CD4-positive, alpha-beta memory T cell (primary cell): ENCODE measurements around the gene VEGFA. TPM values are rescaled to one million over a fixed set of nuclear protein-coding genes. Genes with fewer than 3 reads are reported as not detected.

Source experiments
- CTCF ChIA-PET: fragments of 350-600 bp; sonication (Branson Sonifier 250); formaldehyde crosslinking; loops from one replicate; lab custom pipeline; 2021; ENCODE audit warnings: inconsistent platforms; ENCODE audit not compliant: partially characterized antibody; lab: Charles Lee
- POLR2A ChIA-PET: fragments of 350-600 bp; sonication (Branson Sonifier 250); formaldehyde crosslinking; loops from one replicate; lab custom pipeline; 2021; ENCODE audit not compliant: partially characterized antibody; lab: Charles Lee
- DNase-seq, 5 donors: peaks; one replicate each; pipeline versions ENCODE4 v3.0.0 to v3.0.0-alpha.2; 2020 to 2022; ENCODE audit warnings: mixed read lengths in 1 of 5
- H3K27ac ChIP-seq: one replicate; pipeline ENCODE4 v1.7.0; 2013; ENCODE audit warnings: low read depth, low read length
- H3K27me3 ChIP-seq: 2 replicates; pipeline ENCODE4 v1.7.0; 2013; ENCODE audit warnings: mild to moderate bottlenecking, low read length, moderate library complexity; ENCODE audit not compliant: insufficient read depth
- H3K36me3 ChIP-seq: 2 replicates; pipeline ENCODE4 v1.7.0; 2013; ENCODE audit warnings: mild to moderate bottlenecking, low read length, moderate library complexity; ENCODE audit not compliant: insufficient read depth
- H3K4me1 ChIP-seq: 2 replicates; pipeline ENCODE4 v1.7.0; 2013; ENCODE audit warnings: mild to moderate bottlenecking, low read length, moderate library complexity; ENCODE audit not compliant: insufficient read depth
- H3K4me3 ChIP-seq, 2 donors: one replicate each; pipeline ENCODE4 v1.7.0; 2013; ENCODE audit warnings: low read length in 2 of 2, mild to moderate bottlenecking in 1 of 2
- H3K9me3 ChIP-seq, 2 donors: one replicate each; pipeline ENCODE4 v1.7.0; 2013; ENCODE audit warnings: low read length in 2 of 2, control low read depth in 1 of 2; ENCODE audit not compliant: control insufficient read depth in 1 of 2
- H3K27ac Mint-ChIP-seq, 7 donors: one replicate each; pipeline ENCODE4 v1.8.0; 2020 to 2021; ENCODE audit warnings: mixed read lengths in 7 of 7, mild to moderate bottlenecking in 6 of 7, inconsistent platforms in 3 of 7, moderate library complexity in 3 of 7
- H3K27me3 Mint-ChIP-seq, 2 donors: one replicate each; pipeline ENCODE4 v1.8.0; 2020 to 2021; ENCODE audit warnings: mixed read lengths in 2 of 2
- H3K36me3 Mint-ChIP-seq, 2 donors: one replicate each; pipeline ENCODE4 v1.8.0; 2020 to 2021; ENCODE audit warnings: mixed read lengths in 2 of 2, inconsistent platforms in 1 of 2, mild to moderate bottlenecking in 1 of 2
- H3K4me1 Mint-ChIP-seq, 4 donors: one replicate each; pipeline ENCODE4 v1.8.0; 2020 to 2021; ENCODE audit warnings: mixed read lengths in 4 of 4, mild to moderate bottlenecking in 1 of 4
- H3K4me3 Mint-ChIP-seq, 8 donors: one replicate each; pipeline ENCODE4 v1.8.0; 2020 to 2021; ENCODE audit warnings: mixed read lengths in 8 of 8, mild to moderate bottlenecking in 7 of 8, moderate library complexity in 6 of 8, inconsistent platforms in 3 of 8
- H3K9me3 Mint-ChIP-seq, 8 donors: one replicate each; pipeline ENCODE4 v1.8.0; 2020 to 2021; ENCODE audit warnings: mixed read lengths in 8 of 8, mild to moderate bottlenecking in 5 of 8, inconsistent platforms in 3 of 8, moderate library complexity in 1 of 8
- intact Hi-C: fragments of 100-400 bp; cut with micrococcal nuclease; formaldehyde crosslinking; loops from one replicate; pipeline ENCODE4 v1.15.1; 2023
- polyA plus RNA-seq, 2 donors: library from polyadenylated mRNA; unstranded; fragments of 300-500 nt; fragmentation: Illumina TruSeq; gene quantifications; one replicate each; pipeline ENCODE4 v1.2.3, GENCODE V29; 2021
- total RNA-seq, 2 experiments: library from RNA; stranded (reverse); gene quantifications; one replicate each; pipeline ENCODE4 v1.2.3, GENCODE V29; 2021

The VEGFA gene
- total and polyA plus RNA-seq, 4 experiments from 2014 or later: 0.29 to 1.1 TPM; not detected in 2

GRCh38 chr6:43758617-43759050 lies 11.4 kb upstream of the VEGFA start:
- no peak overlapping the region for H3K4me3 ChIP-seq
- Mint-ChIP-seq H3K27ac (no peak overlapping the region), H3K4me3 (no peak overlapping the region), H3K4me1 (no peaks in the 10 kb centered on the region), H3K9me3 (peaks cover 0 to 2% (median 0%) of the 10 kb centered on the region in 8 donors), H3K36me3 (no peaks in the 10 kb centered on the region), H3K27me3 (peaks cover 1 to 6% of the 10 kb centered on the region in 2 donors)
- no peaks in the 10 kb centered on the region for H3K27me3 ChIP-seq
- ChIA-PET POLR2A (no interaction called here), CTCF (interaction anchor here (0.8 to 1.1 kb wide), 4 partner anchors 10 to 93 kb away, joined by 3 to 7 read pairs (median 4); partner anchors contain the start of gene VEGFA)
- DNase-seq: no peak
- no peak overlapping the region for H3K27ac ChIP-seq
- H3K4me1 ChIP-seq: no peaks in the 10 kb centered on the region
- intact Hi-C loops: no loop called here
- H3K36me3 ChIP-seq: no peaks in the 10 kb centered on the region
- no peaks in the 10 kb centered on the region for H3K9me3 ChIP-seq

DNA sequence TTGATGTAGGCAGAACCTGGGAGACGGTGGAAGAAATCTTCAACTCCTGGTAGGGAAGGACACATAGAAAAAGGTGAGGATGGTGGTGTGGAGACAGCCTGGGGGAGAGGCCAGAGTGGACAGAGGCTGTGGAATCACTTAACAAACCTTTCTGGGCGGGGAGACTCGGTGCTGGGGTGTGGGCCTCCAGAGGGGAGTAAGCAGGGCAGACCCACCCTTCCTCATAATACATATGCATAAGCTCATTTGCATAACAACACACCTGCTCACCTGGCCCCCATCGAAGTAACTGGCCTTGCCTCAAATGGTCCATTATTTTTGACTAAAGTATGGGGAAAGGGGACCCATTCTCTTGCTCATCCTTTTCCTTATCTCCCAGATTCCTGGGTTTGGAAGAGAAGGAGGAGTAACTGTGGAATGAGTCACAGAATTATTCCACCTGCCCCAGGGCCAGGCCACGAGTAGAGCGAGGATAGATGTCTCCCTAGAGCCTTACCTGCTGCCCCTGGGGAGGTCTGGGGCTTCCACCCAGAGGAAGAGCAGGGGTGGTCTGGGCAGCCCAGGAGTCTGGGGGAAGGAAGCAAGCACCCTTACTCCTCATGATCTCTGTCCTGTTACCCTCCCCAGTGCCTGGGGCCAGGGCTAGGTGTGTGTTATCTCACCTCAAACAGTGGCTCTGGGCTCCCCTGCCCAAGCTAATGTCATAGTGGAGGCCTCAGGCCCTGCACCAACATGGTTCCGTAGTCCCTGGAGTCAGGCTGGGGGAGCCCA lies 10.7 kb upstream of the VEGFA start:
- ChIA-PET POLR2A (no interaction called here), CTCF (interaction anchor here (0.8 to 1.6 kb wide), 5 partner anchors 10 to 94 kb away, joined by 3 to 12 read pairs (median 4); partner anchors contain the start of gene VEGFA)
- no peak overlapping the region for H3K27ac Mint-ChIP-seq
- Histone ChIP-seq H3K9me3 (no peaks in the 10 kb centered on the region), H3K4me3 (no peak overlapping the region), H3K36me3 (no peaks in the 10 kb centered on the region), H3K27ac (no peak overlapping the region), H3K27me3 (no peaks in the 10 kb centered on the region), H3K4me1 (no peaks in the 10 kb centered on the region)
- H3K4me1 Mint-ChIP-seq: no peaks in the 10 kb centered on the region
- no peak for DNase-seq
- intact Hi-C loops: no loop called here
- no peak overlapping the region for H3K4me3 Mint-ChIP-seq
- peaks cover 1 to 6% of the 10 kb centered on the region in 2 donors for H3K27me3 Mint-ChIP-seq
- H3K36me3 Mint-ChIP-seq: no peaks in the 10 kb centered on the region
- peaks cover 0 to 2% (median 0%) of the 10 kb centered on the region in 8 donors for H3K9me3 Mint-ChIP-seq

GRCh38 chr6:43759907-43760206 lies 10.2 kb upstream of the VEGFA start:
- no peaks in the 10 kb centered on the region for H3K36me3 Mint-ChIP-seq
- intact Hi-C loops: no loop called here
- peaks cover 0 to 2% (median 0%) of the 10 kb centered on the region in 8 donors for H3K9me3 Mint-ChIP-seq
- no peaks in the 10 kb centered on the region for H3K4me1 Mint-ChIP-seq
- H3K4me3 ChIP-seq: no peak overlapping the region
- no peaks in the 10 kb centered on the region for H3K36me3 ChIP-seq
- no peaks in the 10 kb centered on the region for H3K4me1 ChIP-seq
- no peaks in the 10 kb centered on the region for H3K9me3 ChIP-seq
- H3K27me3 Mint-ChIP-seq: peaks cover 1 to 6% of the 10 kb centered on the region in 2 donors
- H3K27me3 ChIP-seq: no peaks in the 10 kb centered on the region
- no peak overlapping the region for H3K27ac ChIP-seq
- no peak for DNase-seq
- no peak overlapping the region for H3K27ac Mint-ChIP-seq
- no peak overlapping the region for H3K4me3 Mint-ChIP-seq
- CTCF ChIA-PET: interaction anchor here (1.0 to 1.6 kb wide), 2 partner anchors 10 to 36 kb away, joined by 4 to 12 read pairs; partner anchors contain the start of gene VEGFA
- POLR2A ChIA-PET: no interaction called here

- ChIA-PET CTCF (interaction anchor here (1.0 to 1.6 kb wide), 2 partner anchors 9 to 36 kb away, joined by 4 to 12 read pairs; partner anchors contain the start of gene VEGFA), POLR2A (no interaction called here)
- Histone ChIP-seq H3K27me3 (no peaks in the 10 kb centered on the region), H3K4me3 (no peak overlapping the region), H3K36me3 (no peaks in the 10 kb centered on the region), H3K9me3 (no peaks in the 10 kb centered on the region), H3K27ac (no peak overlapping the region), H3K4me1 (no peaks in the 10 kb centered on the region)
- no peak for DNase-seq
- intact Hi-C loops: no loop called here
- Mint-ChIP-seq H3K27me3 (peaks cover 1 to 7% of the 10 kb centered on the region in 2 donors), H3K4me1 (no peaks in the 10 kb centered on the region), H3K27ac (no peak overlapping the region), H3K9me3 (peaks cover 0 to 2% (median 0%) of the 10 kb centered on the region in 8 donors), H3K36me3 (no peaks in the 10 kb centered on the region), H3K4me3 (no peak overlapping the region)
Measured at GRCh38 chr6:43760210-43761168, 9.5 kb upstream of the VEGFA start.

- POLR2A ChIA-PET: interaction anchor here (1.1 kb wide), 1 partner anchor 8 kb away, joined by 3 read pairs; the partner anchor contains the start of gene VEGFA
- CTCF ChIA-PET: interaction anchor here (0.7 to 1.3 kb wide), 5 partner anchors 12 to 312 kb away, joined by 3 to 6 read pairs (median 3); no protein-coding TSS in a partner anchor
- no peak for DNase-seq
- Mint-ChIP-seq H3K27ac (no peak overlapping the region), H3K4me3 (no peak overlapping the region), H3K4me1 (no peaks in the 10 kb centered on the region), H3K27me3 (peaks cover 1 to 11% of the 10 kb centered on the region in 2 donors), H3K36me3 (no peaks in the 10 kb centered on the region), H3K9me3 (peaks cover 0 to 2% (median 0%) of the 10 kb centered on the region in 8 donors)
- H3K4me1 ChIP-seq: no peaks in the 10 kb centered on the region
- H3K27me3 ChIP-seq: no peaks in the 10 kb centered on the region
- no peaks in the 10 kb centered on the region for H3K36me3 ChIP-seq
- no peak overlapping the region for H3K27ac ChIP-seq
- intact Hi-C loops: no loop called here
- H3K9me3 ChIP-seq: no peaks in the 10 kb centered on the region
- H3K4me3 ChIP-seq: no peak overlapping the region
Measured at GRCh38 chr6:43761666-43762409, 8.2 kb upstream of the VEGFA start.

GRCh38 chr6:43762410-43762768 lies 7.6 kb upstream of the VEGFA start:
- Mint-ChIP-seq H3K4me1 (no peaks in the 10 kb centered on the region), H3K27ac (no peak overlapping the region), H3K4me3 (no peak overlapping the region), H3K36me3 (no peaks in the 10 kb centered on the region), H3K9me3 (peaks cover 0 to 2% (median 0%) of the 10 kb centered on the region in 8 donors), H3K27me3 (peaks cover 1 to 11% of the 10 kb centered on the region in 2 donors)
- CTCF ChIA-PET: interaction anchor here (0.7 to 1.3 kb wide), 4 partner anchors 11 to 312 kb away, joined by 3 to 6 read pairs (median 3); no protein-coding TSS in a partner anchor
- Histone ChIP-seq H3K27me3 (no peaks in the 10 kb centered on the region), H3K36me3 (no peaks in the 10 kb centered on the region), H3K27ac (no peak overlapping the region), H3K9me3 (no peaks in the 10 kb centered on the region), H3K4me3 (no peak overlapping the region), H3K4me1 (no peaks in the 10 kb centered on the region)
- intact Hi-C loops: no loop called here
- POLR2A ChIA-PET: interaction anchor here (1.1 kb wide), 1 partner anchor 8 kb away, joined by 3 read pairs; the partner anchor contains the start of gene VEGFA
- no peak for DNase-seq
